Prostate gland (tissue), 2 donors: ENCODE data around the gene KIAA1755.

Experiments
- CTCF ChIP-seq, 4 experiments: fragments of 200-600 bp in 2 of 4; fragments of 450-650 bp in 2 of 4; sonication (generic) in 2 of 4; IDR thresholded peaks; 1 replicate in 3 of 4; 2 replicates in 1 of 4; pipeline ENCODE4 v1.5.1; 2016 to 2019; ENCODE audit warnings: antibody characterized with exemption in 4 of 4, mild to moderate bottlenecking in 2 of 4, moderate library complexity in 2 of 4
- POLR2A ChIP-seq: fragments of 450-650 bp; IDR thresholded peaks from one replicate; pipeline ENCODE4 v1.6.1; 2016; ENCODE audit warnings: antibody characterized with exemption, mild to moderate bottlenecking
- POLR2AphosphoS5 ChIP-seq: sonication (generic); formaldehyde crosslinking; IDR thresholded peaks from one replicate; pipeline ENCODE4 v1.6.1; 2017; ENCODE audit warnings: antibody characterized with exemption

GRCh38 chr20:38172408-38172807 lies 88.1 kb downstream of the KIAA1755 start:
- no peak for TF ChIP-seq CTCF (IDR thresholded peaks at IDR 0.05)
- TF ChIP-seq POLR2A, result no peak
- no peak for TF ChIP-seq POLR2AphosphoS5
